Measurements from ENCODE around the gene GALNT18. TPM values are rescaled to one million over a fixed set of nuclear protein-coding genes. Genes with fewer than 3 reads are reported as not detected.

GALNT18 gene
- total RNA-seq, 4 donors from 2014 or later: 4.7 to 20.4 (median 14.1) TPM

GRCh38 chr11:11378184-11378940 lies 243.4 kb downstream of the GALNT18 start:
- TF ChIP-seq CTCF (IDR thresholded peaks at IDR 0.05) (no peak), POLR2A (IDR thresholded peaks at IDR 0.05) (no peak)
- H3K36me3 ChIP-seq: peaks cover 0 to 30% (median 0%) of the 10 kb centered on the region in 3 donors
- no peak overlapping the region for H3K4me3 ChIP-seq
- intact Hi-C loops (cut with DNase I): no loop called here
- H3K9me3 ChIP-seq: no peaks in the 10 kb centered on the region
- no peak for DNase-seq
- 76 to 83% methylated on average over 4 to 6 of the region's 8 CpGs for WGBS, 2 donors
- no peaks in the 10 kb centered on the region for H3K4me1 ChIP-seq
- H3K27me3 ChIP-seq: no peaks in the 10 kb centered on the region
- no peak overlapping the region for H3K27ac ChIP-seq

GRCh38 chr11:11374358-11375148 lies 247.3 kb downstream of the GALNT18 start:
- Histone ChIP-seq H3K27ac (no peak overlapping the region), H3K9me3 (no peaks in the 10 kb centered on the region), H3K4me1 (no peaks in the 10 kb centered on the region), H3K36me3 (peaks cover 0 to 33% (median 0%) of the 10 kb centered on the region in 3 donors), H3K4me3 (no peak overlapping the region), H3K27me3 (no peaks in the 10 kb centered on the region)
- 66 to 77% methylated on average over 7 of the region's 7 CpGs for WGBS, 2 donors
- TF ChIP-seq CTCF (IDR thresholded peaks at IDR 0.05) (no peak), POLR2A (IDR thresholded peaks at IDR 0.05) (no peak)
- DNase-seq: no peak
- intact Hi-C loops (cut with DNase I): no loop called here

GRCh38 chr11:11373934-11374333 lies 247.9 kb downstream of the GALNT18 start:
- no peak overlapping the region for H3K27ac ChIP-seq
- H3K27me3 ChIP-seq: no peaks in the 10 kb centered on the region
- H3K4me3 ChIP-seq: no peak overlapping the region
- TF ChIP-seq POLR2A (IDR thresholded peaks at IDR 0.05): no peak
- no peak for TF ChIP-seq CTCF (IDR thresholded peaks at IDR 0.05)
- no peaks in the 10 kb centered on the region for H3K9me3 ChIP-seq
- peaks cover 0 to 33% (median 0%) of the 10 kb centered on the region in 3 donors for H3K36me3 ChIP-seq
- WGBS, 2 donors: 48 to 87% methylated on average over 5 of the region's 5 CpGs
- no peak for DNase-seq
- intact Hi-C loops (cut with DNase I): no loop called here
- no peaks in the 10 kb centered on the region for H3K4me1 ChIP-seq

- TF ChIP-seq POLR2A (IDR thresholded peaks at IDR 0.05) (no peak), CTCF (IDR thresholded peaks at IDR 0.05) (no peak)
- Histone ChIP-seq H3K9me3 (no peaks in the 10 kb centered on the region), H3K4me3 (no peak overlapping the region), H3K36me3 (peaks cover 0 to 33% (median 0%) of the 10 kb centered on the region in 3 donors), H3K27me3 (no peaks in the 10 kb centered on the region), H3K4me1 (no peaks in the 10 kb centered on the region), H3K27ac (no peak overlapping the region)
- 90 to 93% methylated on average over 5 to 7 of the region's 8 CpGs for WGBS, 2 donors
- intact Hi-C loops (cut with DNase I): no loop called here
- no peak for DNase-seq
These were observed 249.3 kb downstream of the GALNT18 start for GRCh38 chr11:11372461-11372860.

GRCh38 chr11:11370962-11371303 lies 250.9 kb downstream of the GALNT18 start:
- intact Hi-C loops (cut with DNase I): no loop called here
- Histone ChIP-seq H3K9me3 (no peaks in the 10 kb centered on the region), H3K27me3 (no peaks in the 10 kb centered on the region), H3K27ac (no peak overlapping the region), H3K4me3 (no peak overlapping the region), H3K36me3 (peaks cover 0 to 18% (median 0%) of the 10 kb centered on the region in 3 donors), H3K4me1 (no peaks in the 10 kb centered on the region)
- DNase-seq: no peak
- WGBS, 2 donors: 81 to 84% methylated on average over 5 to 6 of the region's 6 CpGs
- TF ChIP-seq CTCF (IDR thresholded peaks at IDR 0.05) (no peak), POLR2A (IDR thresholded peaks at IDR 0.05) (no peak)
